H1 (cell line): ENCODE measurements around the gene MASP1. TPM values are rescaled to one million over a fixed set of nuclear protein-coding genes. Genes with fewer than 3 reads are reported as not detected.

Experiments
- CTCF ChIA-PET: fragments of 300-600 bp; sonication (Branson Sonifier 250); formaldehyde crosslinking; loops from one replicate; lab custom pipeline; 2021; ENCODE audit not compliant: partially characterized antibody; lab: Charles Lee
- POLR2A ChIA-PET: fragments of 300-600 bp; sonication (Branson Sonifier 250); formaldehyde crosslinking; loops from one replicate; lab custom pipeline; 2021; ENCODE audit warnings: inconsistent platforms; ENCODE audit not compliant: partially characterized antibody; lab: Charles Lee
- DNase-seq, 2 experiments: peaks; one replicate each; pipeline versions ENCODE4 v3.0.0 to v3.0.0-alpha.2; 2010 to 2022; ENCODE audit warnings: low spot score in 2 of 2, low read depth in 1 of 2, mixed read lengths in 1 of 2
- FAIRE-seq: peaks from 2 replicates; lab custom pipeline; 2011; peaks lifted over from hg19 to GRCh38; lab: Jason Lieb, UNC
- H2AFZ ChIP-seq: 2 replicates; pipeline ENCODE4 v1.8.1; 2012; ENCODE audit warnings: low read length, inconsistent platforms
- H2AK5ac ChIP-seq: 2 replicates; pipeline ENCODE4 v1.6.1; 2013; ENCODE audit warnings: low read depth, low read length
- H2BK120ac ChIP-seq: replicated peaks from 2 replicates; pipeline ENCODE3; 2013; ENCODE audit warnings: low read depth, low read length, inconsistent platforms
- H2BK12ac ChIP-seq: 2 replicates; pipeline ENCODE4 v1.6.1; 2013; ENCODE audit warnings: low read depth, low read length
- H2BK15ac ChIP-seq: 2 replicates; pipeline ENCODE4 v1.6.1; 2013; ENCODE audit warnings: low read length
- H2BK20ac ChIP-seq: 2 replicates; pipeline ENCODE4 v1.6.1; 2013; ENCODE audit warnings: low read length
- H2BK5ac ChIP-seq: 2 replicates; pipeline ENCODE4 v1.6.1; 2013; ENCODE audit warnings: low read depth, low read length
- H3K14ac ChIP-seq: 2 replicates; pipeline ENCODE4 v1.6.1; 2013; ENCODE audit warnings: inconsistent platforms; ENCODE audit not compliant: insufficient read length
- H3K18ac ChIP-seq: 2 replicates; pipeline ENCODE4 v1.6.1; 2013; ENCODE audit warnings: low read length; ENCODE audit errors: extremely low read depth
- H3K23ac ChIP-seq: 2 replicates; pipeline ENCODE4 v1.6.1; 2013; ENCODE audit warnings: inconsistent platforms; ENCODE audit not compliant: insufficient read length
- H3K23me2 ChIP-seq: 2 replicates; pipeline ENCODE4 v1.6.1; 2013; ENCODE audit warnings: low read depth, low read length
- H3K27ac ChIP-seq: 2 replicates; pipeline ENCODE4 v1.6.1; 2011; ENCODE audit warnings: low read depth, low read length, inconsistent platforms
- H3K27me3 ChIP-seq, 4 experiments: replicated peaks in 1 of 4; 1 replicate in 1 of 4; 2 replicates in 3 of 4; pipeline versions ENCODE4 v1.6.1 to v1.8.1; 2011 to 2013; ENCODE audit warnings: low read length in 3 of 4, mild to moderate bottlenecking in 3 of 4, inconsistent platforms in 2 of 4, mixed read lengths in 2 of 4, moderate library complexity in 1 of 4; ENCODE audit not compliant: control insufficient read depth in 3 of 4, insufficient read depth in 3 of 4; ENCODE audit errors: extremely low read depth in 1 of 4
- H3K36me3 ChIP-seq, 4 experiments: 2 replicates each; pipeline versions ENCODE4 v1.6.1 to v1.8.1; 2011 to 2013; ENCODE audit warnings: mild to moderate bottlenecking in 4 of 4, low read length in 3 of 4, moderate library complexity in 2 of 4, control low read depth in 1 of 4, inconsistent platforms in 1 of 4; ENCODE audit not compliant: insufficient read depth in 4 of 4, control insufficient read depth in 2 of 4
- H3K4ac ChIP-seq: replicated peaks from 2 replicates; pipeline ENCODE3; 2013; ENCODE audit warnings: low read length, low read depth, mixed read lengths, inconsistent platforms; ENCODE audit not compliant: insufficient read length
- H3K4me1 ChIP-seq, 4 experiments: replicated peaks in 1 of 4; 1 replicate in 1 of 4; 2 replicates in 3 of 4; pipeline versions ENCODE4 v1.6.1 to v1.8.1; 2011 to 2013; ENCODE audit warnings: low read length in 3 of 4, inconsistent platforms in 2 of 4, mixed read lengths in 1 of 4; ENCODE audit not compliant: insufficient read depth in 4 of 4, control insufficient read depth in 3 of 4
- H3K4me2 ChIP-seq, 2 experiments: 2 replicates each; pipeline versions ENCODE4 v1.6.1 to v1.8.1; 2011 to 2013; ENCODE audit warnings: low read depth in 2 of 2, low read length in 2 of 2, control low read depth in 1 of 2, inconsistent platforms in 1 of 2, mild to moderate bottlenecking in 1 of 2; ENCODE audit not compliant: insufficient read depth in 1 of 2
- H3K4me3 ChIP-seq, 4 experiments: fragments of 200-600, 300-600 bp in 1 of 4; sonication (generic), shearing (Covaris generic), sonication (Bioruptor Twin) in 1 of 4; 2 replicates each; pipeline versions ENCODE4 v1.5.1 to v1.8.1; 2011 to 2016; ENCODE audit warnings: low read length in 4 of 4, low read depth in 3 of 4, control low read depth in 2 of 4, inconsistent platforms in 2 of 4, mild to moderate bottlenecking in 2 of 4, mixed read lengths in 1 of 4, moderate library complexity in 1 of 4; ENCODE audit not compliant: insufficient read depth in 2 of 4; ENCODE audit errors: extremely low read depth in 1 of 4
- H3K56ac ChIP-seq: replicated peaks from 2 replicates; pipeline ENCODE3; 2013; ENCODE audit warnings: low read depth, mild to moderate bottlenecking, mixed read lengths, low read length, inconsistent platforms; ENCODE audit not compliant: insufficient read length
- H3K79me1 ChIP-seq: 2 replicates; pipeline ENCODE4 v1.6.1; 2013; ENCODE audit warnings: low read depth, low read length, control low read depth
- H3K79me2 ChIP-seq, 2 experiments: 2 replicates each; pipeline versions ENCODE4 v1.6.1 to v1.8.1; 2012 to 2013; ENCODE audit warnings: low read length in 2 of 2, mild to moderate bottlenecking in 2 of 2, inconsistent platforms in 1 of 2; ENCODE audit not compliant: insufficient read depth in 2 of 2, control insufficient read depth in 1 of 2
- H3K9ac ChIP-seq, 4 experiments: replicated peaks in 1 of 4; 1 replicate in 1 of 4; 2 replicates in 3 of 4; pipeline versions ENCODE4 v1.6.1 to v1.8.1; 2011 to 2013; ENCODE audit warnings: low read depth in 3 of 4, low read length in 3 of 4, control low read depth in 2 of 4, mild to moderate bottlenecking in 2 of 4, moderate library complexity in 2 of 4, inconsistent platforms in 1 of 4; ENCODE audit errors: extremely low read depth in 1 of 4
- H3K9me3 ChIP-seq, 2 experiments: 2 replicates each; pipeline versions ENCODE4 v1.6.1 to v1.8.1; 2012 to 2013; ENCODE audit warnings: mild to moderate bottlenecking in 2 of 2, moderate library complexity in 2 of 2, control low read depth in 1 of 2, inconsistent platforms in 1 of 2, low read depth in 1 of 2, low read length in 1 of 2, mixed read lengths in 1 of 2; ENCODE audit not compliant: insufficient read depth in 2 of 2
- H4K20me1 ChIP-seq, 2 experiments: replicated peaks in 1 of 2; 2 replicates each; pipeline versions ENCODE3 to v1.8.1; 2011 to 2013; ENCODE audit warnings: inconsistent platforms in 2 of 2, low read length in 2 of 2, mild to moderate bottlenecking in 1 of 2; ENCODE audit not compliant: insufficient read depth in 2 of 2, control insufficient read depth in 1 of 2
- H4K5ac ChIP-seq: 2 replicates; pipeline ENCODE4 v1.6.1; 2013; ENCODE audit warnings: low read length, low read depth, mixed read lengths, inconsistent platforms; ENCODE audit not compliant: insufficient read length
- H4K8ac ChIP-seq: 2 replicates; pipeline ENCODE4 v1.8.0; 2013; ENCODE audit warnings: mild to moderate bottlenecking, moderate library complexity, low read length, inconsistent platforms; ENCODE audit not compliant: insufficient read depth; ENCODE audit errors: extremely low read depth
- H4K91ac ChIP-seq: replicated peaks from 2 replicates; pipeline ENCODE3; 2013; ENCODE audit warnings: low read length, mixed read lengths, inconsistent platforms; ENCODE audit not compliant: insufficient read length
- JUN ChIP-seq: IDR thresholded peaks from 2 replicates; pipeline ENCODE4 v1.6.1; 2011; ENCODE audit warnings: low read depth, mild to moderate bottlenecking, improper control_type of control experiment, low read length
- RAD21 ChIP-seq, 2 experiments: IDR thresholded peaks in 1 of 2; conservative IDR thresholded peaks in 1 of 2; 2 replicates each; pipeline ENCODE4 v1.6.1; 2011; ENCODE audit warnings: low read depth in 2 of 2, low read length in 2 of 2, improper control_type of control experiment in 1 of 2, inconsistent platforms in 1 of 2, mild to moderate bottlenecking in 1 of 2, moderate library complexity in 1 of 2
- RBBP5 ChIP-seq: IDR thresholded peaks from 2 replicates; pipeline ENCODE4 v1.7.1; 2012; ENCODE audit warnings: low read depth, mild to moderate bottlenecking, inconsistent platforms, low read length, moderate library complexity, borderline replicate concordance
- YY1 ChIP-seq: IDR thresholded peaks from 2 replicates; pipeline ENCODE4 v1.6.1; 2011; ENCODE audit warnings: low read depth, mild to moderate bottlenecking, low read length
- WGBS, 2 experiments: shearing (Covaris generic) in 1 of 2; methylation state at CpG; one replicate each; pipeline versions ENCODE4 v1.1.6 to v1.1.7; 2013 to 2015; ENCODE audit warnings: low lambda C conversion rate in 2 of 2, mixed read lengths in 2 of 2, inconsistent platforms in 1 of 2, low coverage in 1 of 2, missing lambda C conversion rate in 1 of 2; ENCODE audit not compliant: insufficient replicate concordance in 2 of 2, insufficient coverage in 1 of 2, insufficient read length in 1 of 2; ENCODE audit errors: extremely low coverage in 1 of 2, missing lambda C conversion rate in 1 of 2; 5-methylcytosine and 5-hydroxymethylcytosine counted together
- polyA plus RNA-seq, 7 experiments: library from polyadenylated mRNA; depleted of rRNA in 3 of 7; stranded (reverse) in 5 of 7; unstranded in 2 of 7; fragments of >200 nt in 5 of 7; fragments of 200-250 nt in 2 of 7; gene quantifications; 1 replicate in 5 of 7; 2 replicates in 1 of 7; 4 replicates in 1 of 7; pipeline versions ENCODE4 v1.2.1 to v1.2.3, GENCODE V29; 2011 to 2013; ENCODE audit warnings: missing spikeins in 2 of 7, mixed read lengths in 2 of 7
- total RNA-seq: library from RNA; stranded (reverse); fragmentation: NEBNext Ultra II Directional; extraction: Animal tissue kit (Norgen Biotek cat#: 25700); gene quantifications from 2 replicates; pipeline ENCODE4 v1.2.1, GENCODE V29; 2021
- TF ChIP-seq, protein P1 (sequence below), 3 experiments: IDR thresholded peaks; 1 replicate in 2 of 3; 2 replicates in 1 of 3; pipeline versions ENCODE4 v1.5.1 to v1.6.1; 2011; ENCODE audit warnings: low read length in 3 of 3, mild to moderate bottlenecking in 3 of 3, inconsistent platforms in 2 of 3, low read depth in 1 of 3, moderate library complexity in 1 of 3; ENCODE audit not compliant: insufficient read depth in 1 of 3; ENCODE audit errors: control extremely low read depth in 1 of 3
- TF ChIP-seq, protein P2 (sequence below): IDR thresholded peaks from 2 replicates; pipeline ENCODE4 v1.6.1; 2011; ENCODE audit warnings: low read depth, mild to moderate bottlenecking, low read length; ENCODE audit not compliant: insufficient read depth

Gene MASP1
- total and polyA plus RNA-seq, 2 of the 8 experiments (the other 6 are each of a cell fraction or from before 2014, with no cell fraction given), result 2.7 to 3.5 TPM

GRCh38 chr3:187318819-187319616 lies 27.5 kb upstream of the MASP1 start:
- no peaks in the 10 kb centered on the region for H4K20me1 ChIP-seq
- H4K91ac ChIP-seq, result peak overlapping the region; percentile 52
- POLR2A ChIA-PET, result interaction anchor here (1.0 to 2.4 kb wide), 4 partner anchors 274 to 390 kb away, joined by 3 to 19 read pairs (median 4); no protein-coding TSS in a partner anchor
- H3K27ac ChIP-seq, result no peak overlapping the region
- H3K4me3 ChIP-seq, result no peak overlapping the region
- no peak overlapping the region for H3K9ac ChIP-seq
- H3K4me1 ChIP-seq, result peaks cover 0 to 4% (median 2%) of the 10 kb centered on the region in 4 experiments; a peak in 4 of 7 replicates
- H3K27me3 ChIP-seq, result no peaks in the 10 kb centered on the region; a peak in 2 of 7 replicates
- peak overlapping the region; percentile 39; the same call in 1 of the 2 replicates for H3K18ac ChIP-seq
- H3K23ac ChIP-seq, result no peak overlapping the region
- H3K56ac ChIP-seq, result no peak overlapping the region
- peak overlapping the region; percentile 4; the same call in 1 of the 2 replicates for H2BK5ac ChIP-seq
- DNase-seq (peak in 1 of 2 experiments; percentile 62), FAIRE-seq (peak; percentile 93)
- no peaks in the 10 kb centered on the region for H3K9me3 ChIP-seq
- H2BK20ac ChIP-seq, result peak overlapping the region; percentile 76
- no peaks in the 10 kb centered on the region for H3K36me3 ChIP-seq
- H2BK15ac ChIP-seq, result peak overlapping the region; percentile 83
- 0 out of 2 replicates have a peak overlapping the region, but pooled peaks have one; percentile 65 for H2AFZ ChIP-seq
- peak overlapping the region; percentile 29 for H3K4ac ChIP-seq
- no peak overlapping the region for H4K8ac ChIP-seq
- H3K14ac ChIP-seq, result no peak overlapping the region
- H3K4me2 ChIP-seq, result no peak overlapping the region
- peak overlapping the region; percentile 44 for H2BK120ac ChIP-seq
- CTCF ChIA-PET, result interaction anchor here (0.6 to 24.1 kb wide), 127 partner anchors 12 to 1596 kb away, joined by 3 to 947 read pairs (median 7); partner anchors contain the start of genes RTP2 and SST
- no peak overlapping the region for H4K5ac ChIP-seq
- TF ChIP-seq JUN (no peak), YY1 (peak; percentile 8; the same call in 1 of the 2 replicates), RBBP5 (no peak), RAD21 (IDR thresholded peaks at IDR 0.05 in 1 of 2, conservative IDR thresholded peaks at IDR 0.05 in 1 of 2; ENCODE audit: low read depth in 2 of 2, low read length in 2 of 2) (peak; percentile 97 to 98)
- TF ChIP-seq, protein P1, sequence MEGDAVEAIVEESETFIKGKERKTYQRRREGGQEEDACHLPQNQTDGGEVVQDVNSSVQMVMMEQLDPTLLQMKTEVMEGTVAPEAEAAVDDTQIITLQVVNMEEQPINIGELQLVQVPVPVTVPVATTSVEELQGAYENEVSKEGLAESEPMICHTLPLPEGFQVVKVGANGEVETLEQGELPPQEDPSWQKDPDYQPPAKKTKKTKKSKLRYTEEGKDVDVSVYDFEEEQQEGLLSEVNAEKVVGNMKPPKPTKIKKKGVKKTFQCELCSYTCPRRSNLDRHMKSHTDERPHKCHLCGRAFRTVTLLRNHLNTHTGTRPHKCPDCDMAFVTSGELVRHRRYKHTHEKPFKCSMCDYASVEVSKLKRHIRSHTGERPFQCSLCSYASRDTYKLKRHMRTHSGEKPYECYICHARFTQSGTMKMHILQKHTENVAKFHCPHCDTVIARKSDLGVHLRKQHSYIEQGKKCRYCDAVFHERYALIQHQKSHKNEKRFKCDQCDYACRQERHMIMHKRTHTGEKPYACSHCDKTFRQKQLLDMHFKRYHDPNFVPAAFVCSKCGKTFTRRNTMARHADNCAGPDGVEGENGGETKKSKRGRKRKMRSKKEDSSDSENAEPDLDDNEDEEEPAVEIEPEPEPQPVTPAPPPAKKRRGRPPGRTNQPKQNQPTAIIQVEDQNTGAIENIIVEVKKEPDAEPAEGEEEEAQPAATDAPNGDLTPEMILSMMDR (IDR thresholded peaks at IDR 0.05; ENCODE audit: control extremely low read depth in 1 of 3, insufficient read depth in 1 of 3, low read depth in 1 of 3, low read length in 3 of 3), result peak; percentile 45 to 90 (median 80)
- TF ChIP-seq, protein P2, sequence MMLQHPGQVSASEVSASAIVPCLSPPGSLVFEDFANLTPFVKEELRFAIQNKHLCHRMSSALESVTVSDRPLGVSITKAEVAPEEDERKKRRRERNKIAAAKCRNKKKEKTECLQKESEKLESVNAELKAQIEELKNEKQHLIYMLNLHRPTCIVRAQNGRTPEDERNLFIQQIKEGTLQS, result no peak
- H2AK5ac ChIP-seq, result no peak overlapping the region
- H3K79me2 ChIP-seq, result no peaks in the 10 kb centered on the region
- no peaks in the 10 kb centered on the region for H3K23me2 ChIP-seq
- no peaks in the 10 kb centered on the region for H3K79me1 ChIP-seq
- WGBS, 2 experiments, result 43% methylated on average over 13 of the region's 13 CpGs; no CpG with 5 or more reads in 1 of the 2 experiments
- peak overlapping the region; percentile 65; the same call in 1 of the 2 replicates for H2BK12ac ChIP-seq
